GM18907 (cell line): Measurements from ENCODE around the gene ADNP.
A peak's percentile ranks its signal among the peaks of the same experiment; 100 is the strongest.

ENCODE experiments used
- ATAC-seq: cut with Tn5 transposase; IDR thresholded peaks from one replicate; pipeline ENCODE4 v1.9.1; 2021; ENCODE audit warnings: mild to moderate bottlenecking, moderate library complexity; ENCODE audit not compliant: unreplicated experiment

Gene ADNP

GRCh38 chr20:50852085-50852484 is 79.2 kb downstream of the ADNP start:
- no peak for ATAC-seq

GRCh38 chr20:50850721-50851286 is 80.4 kb downstream of the ADNP start:
- no peak for ATAC-seq

- ATAC-seq: peak; percentile 54
Measured at GRCh38 chr20:50848846-50849673, 82.2 kb downstream of the ADNP start.

DNA sequence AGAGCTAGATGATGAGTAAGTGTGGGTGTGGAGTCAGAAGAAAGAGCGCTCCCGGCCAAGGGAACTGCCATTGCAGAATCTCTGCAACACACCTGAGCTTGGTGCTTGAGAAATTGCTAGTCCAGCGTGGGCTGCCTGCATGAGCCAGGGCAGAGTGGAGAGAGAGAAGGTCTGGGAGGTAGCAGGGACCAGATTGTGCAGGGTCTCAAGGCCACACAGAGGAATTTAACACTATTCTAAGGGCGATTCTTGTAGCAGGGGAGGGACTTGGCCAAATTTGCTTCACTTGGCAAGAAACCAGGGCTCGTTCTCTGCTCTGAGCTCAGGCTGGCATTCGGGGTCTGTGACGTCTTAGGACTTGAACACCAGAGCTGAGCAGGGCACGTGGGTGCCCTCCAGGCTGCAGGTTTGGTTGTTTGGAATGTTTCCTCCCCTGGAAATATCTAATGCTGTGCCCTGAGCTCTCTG is 82.9 kb downstream of the ADNP start:
- peak; percentile 6 for ATAC-seq

DNA sequence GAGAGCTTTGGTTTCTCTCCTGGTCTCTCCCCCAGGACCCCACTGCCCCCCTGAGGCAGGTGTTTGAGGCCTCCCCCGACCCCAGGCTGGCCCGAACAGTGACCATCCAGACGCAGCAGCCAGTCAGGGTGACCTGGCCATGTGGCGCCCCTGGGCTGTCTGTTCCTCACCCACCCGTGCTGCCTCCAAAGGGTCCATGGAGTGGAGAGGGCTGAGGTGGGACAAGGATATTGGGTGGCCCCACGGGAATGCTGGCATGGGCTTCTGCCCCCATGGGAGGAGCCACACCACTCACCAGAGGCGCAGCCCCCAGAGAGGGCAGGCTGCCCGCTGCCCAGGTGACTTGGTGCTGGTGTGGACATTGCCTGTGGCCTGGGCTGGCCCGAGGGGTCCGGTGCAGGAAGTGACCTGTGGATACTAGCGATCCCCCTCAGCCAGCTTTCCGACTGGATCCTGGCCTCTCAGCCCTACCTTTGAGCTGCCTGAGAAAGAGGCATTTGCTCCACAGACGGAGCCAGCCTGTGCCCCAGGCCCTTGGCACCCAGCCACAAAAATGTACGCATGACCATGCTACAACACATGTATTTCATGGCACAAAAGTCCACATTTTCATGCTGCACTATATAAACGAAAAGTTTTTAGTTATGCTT is 85.5 kb downstream of the ADNP start:
- no peak for ATAC-seq

- ATAC-seq: peak; percentile 91
Measured at GRCh38 chr20:50844430-50845100, 86.7 kb downstream of the ADNP start.

DNA sequence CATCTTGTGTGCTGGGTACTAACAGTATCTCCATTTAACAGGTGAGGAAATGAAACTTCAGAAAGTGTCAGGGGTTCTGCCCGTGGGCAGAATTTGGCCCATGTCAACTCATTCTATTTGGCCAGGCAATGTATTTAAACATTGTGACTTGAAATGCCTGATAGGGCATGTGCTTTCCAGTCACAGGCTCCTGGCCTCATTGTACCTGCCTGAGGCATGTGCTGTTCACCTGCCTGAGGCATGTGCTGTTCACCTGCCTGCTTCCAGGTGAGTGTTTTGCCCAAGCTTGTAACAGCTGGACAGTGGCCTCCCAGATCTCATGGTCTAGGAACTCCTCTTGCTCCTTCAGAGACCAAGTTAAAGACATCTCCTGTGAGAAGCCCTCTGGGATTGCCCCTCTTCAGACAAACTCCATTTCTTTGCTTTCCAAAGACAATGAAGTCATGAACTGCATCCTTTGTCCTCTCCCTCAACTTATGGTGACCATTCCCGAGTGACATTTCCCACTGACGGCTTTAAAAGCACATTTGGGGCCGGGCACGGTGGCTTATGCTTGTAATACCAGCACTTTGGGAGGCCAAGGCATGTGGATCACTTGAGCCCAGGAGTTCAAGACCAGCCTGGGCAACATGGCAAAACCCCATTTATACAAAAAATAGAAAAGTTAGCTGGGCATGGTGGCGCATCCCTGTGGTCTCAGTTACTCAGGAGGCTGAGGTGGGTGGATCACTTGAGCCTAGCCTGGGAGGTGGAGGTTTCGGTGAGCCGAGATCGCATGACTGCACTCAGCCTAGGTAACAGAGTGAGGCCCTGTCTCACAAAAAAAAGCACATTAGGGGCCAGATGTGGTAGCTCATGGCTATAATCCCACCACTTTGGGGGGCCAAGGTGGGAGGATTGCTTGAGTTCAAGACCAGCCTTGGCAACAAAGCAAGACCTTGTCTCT is 87.6 kb downstream of the ADNP start:
- ATAC-seq: no peak

- no peak for ATAC-seq
Measured at GRCh38 chr20:50842821-50843220, 88.4 kb downstream of the ADNP start.
